NAMALWA (cell line): ENCODE measurements around the gene SDK2.

ENCODE experiments used
- DNase-seq: peaks from one replicate; pipeline ENCODE4 v3.0.0-alpha.2; 2015; ENCODE audit warnings: low spot score

SDK2 gene

DNA sequence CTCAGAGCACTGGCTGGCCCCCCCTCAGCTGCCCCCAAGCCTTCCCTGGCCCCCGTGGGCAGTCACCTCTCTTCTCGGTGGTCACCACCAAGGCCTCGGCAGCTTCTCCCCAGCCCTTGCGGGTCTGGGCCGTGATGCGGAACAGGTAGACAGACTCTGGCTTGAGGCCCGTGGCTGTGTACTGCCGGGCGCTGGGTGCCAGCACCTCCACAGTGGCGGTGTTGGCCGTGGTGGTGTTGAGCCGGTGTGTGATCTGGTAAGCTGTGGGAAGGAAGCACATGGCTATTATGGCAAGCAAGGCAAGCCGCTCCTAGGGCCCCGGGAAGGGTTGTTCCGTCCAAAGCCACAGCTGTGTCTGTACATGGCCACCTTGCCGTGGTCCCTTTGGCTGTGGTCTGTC is 254.0 kb downstream of the SDK2 start:
- DNase-seq: no peak

DNA sequence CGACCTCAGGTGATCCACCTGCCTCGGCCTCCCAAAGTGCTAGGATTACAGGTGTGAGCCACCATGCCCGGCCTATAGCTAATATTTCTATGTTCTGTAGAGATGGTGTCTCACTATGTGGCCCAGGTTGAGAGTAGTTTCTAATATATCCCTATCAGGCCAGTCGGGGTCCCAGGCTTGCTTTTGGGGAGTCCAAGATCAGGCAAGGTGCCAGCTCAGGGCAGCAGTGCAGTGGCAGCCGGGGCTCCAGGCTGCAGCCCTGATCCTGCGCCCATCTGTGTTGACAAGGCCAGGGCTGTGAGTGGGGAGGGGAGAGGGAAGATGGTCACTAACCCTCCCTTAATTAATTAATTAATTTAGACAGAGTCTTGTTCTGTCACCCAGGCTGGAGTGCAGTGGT is 254.8 kb downstream of the SDK2 start:
- no peak for DNase-seq

DNA sequence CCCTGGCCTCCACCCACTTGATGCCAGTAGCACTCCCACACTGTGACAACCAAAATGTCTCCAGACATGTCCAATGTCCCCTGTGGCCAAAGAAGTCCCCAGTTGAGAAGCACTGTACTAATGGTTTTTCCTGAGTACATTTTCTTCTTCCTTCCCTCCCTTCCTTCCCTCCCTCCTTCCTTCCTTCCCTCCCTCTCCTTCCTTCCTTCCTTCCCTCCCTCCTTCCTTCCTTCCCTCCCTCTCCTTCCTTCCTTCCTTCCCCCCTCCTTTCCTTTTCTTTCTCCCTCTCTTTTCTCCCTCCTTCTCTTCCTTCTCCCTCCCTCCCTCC is 255.7 kb downstream of the SDK2 start:
- DNase-seq: no peak

DNA sequence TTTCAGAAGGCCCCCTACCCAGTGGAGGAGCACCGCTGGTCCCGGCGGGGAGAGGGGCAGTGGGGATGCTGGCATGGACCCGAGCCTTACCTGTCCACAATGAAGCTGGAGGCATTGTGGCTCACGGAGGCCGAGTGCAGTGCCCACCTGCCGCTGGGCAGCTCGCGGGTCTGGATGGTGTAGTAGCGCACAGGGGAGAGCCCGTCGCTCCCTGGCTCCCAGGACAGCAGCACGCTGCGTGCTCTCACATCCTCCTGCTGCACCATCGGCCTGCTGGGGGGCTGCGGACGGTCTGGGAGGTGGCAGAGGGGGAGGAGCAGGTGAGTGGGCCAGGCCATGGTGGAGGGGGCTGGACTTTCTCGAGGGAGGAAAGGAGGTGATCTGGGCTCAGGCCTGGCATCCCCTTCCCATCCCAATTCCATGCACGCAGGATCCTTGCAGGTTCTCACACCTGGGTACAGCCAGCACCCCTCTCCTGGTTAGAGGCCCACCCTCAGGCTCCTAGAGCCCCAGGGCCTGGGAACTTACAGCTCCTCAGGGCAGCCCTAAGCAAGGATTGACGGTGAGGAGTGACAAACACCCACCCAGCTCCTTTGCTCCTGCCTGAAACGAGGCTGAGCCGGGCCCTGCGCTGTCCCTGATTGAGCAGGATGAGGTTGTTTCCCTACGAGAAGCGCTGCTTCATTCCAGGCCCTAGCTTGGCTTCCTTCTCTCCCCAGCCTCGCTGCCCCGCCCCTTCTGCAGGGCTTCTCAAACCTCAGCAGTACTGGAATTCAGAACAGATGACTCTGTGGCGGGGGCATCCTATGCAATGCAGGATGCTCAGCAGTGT is 256.3 kb downstream of the SDK2 start:
- no peak for DNase-seq

DNA sequence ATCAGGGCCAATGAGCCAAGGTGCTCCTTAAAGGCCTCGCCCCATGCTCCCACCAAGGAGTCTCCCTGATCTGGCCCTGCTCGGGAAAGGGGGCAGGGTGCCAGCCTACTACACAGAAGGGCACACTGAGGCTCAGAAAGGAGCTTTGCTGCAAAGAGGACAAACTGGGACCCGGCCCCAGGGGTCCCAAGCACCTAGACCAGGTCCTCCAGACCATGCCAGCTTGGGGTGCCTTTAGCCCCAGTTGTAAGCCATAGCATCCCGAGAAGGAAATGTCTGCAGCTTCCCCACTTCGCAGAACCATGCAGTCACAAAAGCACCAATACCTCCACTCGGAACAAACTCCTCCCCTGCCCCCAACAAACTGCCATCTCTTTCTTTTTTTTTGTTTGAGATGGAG is 257.7 kb downstream of the SDK2 start:
- no peak for DNase-seq

DNA sequence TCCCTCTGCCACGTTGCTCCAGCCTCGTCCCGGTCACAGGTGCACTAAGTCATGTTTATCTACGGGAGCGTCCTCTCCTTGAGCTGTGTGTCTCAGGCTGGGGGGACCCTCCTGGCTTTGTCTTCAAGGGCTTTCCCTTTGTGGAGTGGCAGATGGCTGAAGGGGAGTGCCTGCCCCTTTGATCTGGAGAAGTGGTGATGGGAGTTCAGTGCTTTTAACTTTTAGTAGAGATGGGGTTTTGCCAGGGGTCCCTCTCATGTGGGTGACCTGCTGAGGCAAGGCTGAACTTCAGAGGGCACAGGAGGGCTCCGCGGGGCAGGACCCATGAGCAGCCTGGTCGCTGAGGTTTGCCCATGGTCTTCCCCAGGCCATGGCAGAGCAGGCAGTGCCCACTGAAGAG is 259.3 kb downstream of the SDK2 start:
- no peak for DNase-seq

DNA sequence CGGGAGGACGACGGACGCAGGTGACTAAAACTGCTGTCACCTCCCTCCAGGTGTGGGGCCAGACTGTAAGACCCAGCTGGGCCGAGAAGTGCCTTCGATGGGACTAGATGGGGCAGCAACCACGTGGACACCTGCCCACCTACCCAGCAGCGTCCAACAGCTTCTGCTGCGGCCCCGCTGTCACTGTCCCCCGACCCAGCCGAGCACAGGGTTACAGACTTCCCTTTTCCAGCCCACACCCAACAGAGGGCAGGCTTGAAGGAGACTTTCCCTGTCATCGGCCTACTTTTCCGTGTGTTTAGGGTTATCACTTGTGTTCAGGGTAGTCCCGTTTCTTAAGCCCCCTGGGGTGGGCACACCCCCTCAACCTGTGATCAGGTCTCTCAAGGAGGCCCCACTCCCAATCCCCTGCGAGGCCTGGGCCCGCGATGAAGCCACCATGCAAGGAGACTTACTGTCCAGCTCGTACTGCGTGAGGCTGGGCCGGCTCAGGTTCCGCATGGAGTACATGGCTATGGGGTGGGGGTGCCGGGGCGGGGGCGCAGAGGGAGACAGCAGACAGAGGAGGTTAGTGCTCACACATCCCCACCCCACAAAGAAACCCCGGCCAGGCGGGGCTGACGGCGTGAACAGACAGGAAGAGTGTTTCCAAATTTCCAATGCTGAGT is 263.7 kb downstream of the SDK2 start:
- DNase-seq: no peak

DNA sequence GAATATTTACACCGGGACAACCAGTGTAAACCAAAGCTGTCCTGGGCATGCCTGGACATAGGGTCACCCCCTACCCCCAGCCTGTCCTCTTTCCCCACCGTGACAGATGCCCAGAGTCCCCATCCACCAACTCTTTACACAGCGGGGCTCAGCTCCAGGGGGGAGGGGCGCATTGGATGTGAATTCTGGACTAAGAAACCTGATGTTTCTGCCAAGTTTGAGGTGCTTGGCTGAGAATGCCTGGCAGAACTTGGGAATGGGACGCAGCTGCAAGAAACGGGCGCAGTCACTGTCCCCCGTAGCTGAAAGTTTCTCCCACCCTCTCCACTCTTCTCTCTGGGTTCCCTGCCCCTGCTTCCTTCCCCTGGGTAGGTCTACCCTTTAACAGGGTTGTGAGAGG is 264.4 kb downstream of the SDK2 start:
- DNase-seq: no peak

DNA sequence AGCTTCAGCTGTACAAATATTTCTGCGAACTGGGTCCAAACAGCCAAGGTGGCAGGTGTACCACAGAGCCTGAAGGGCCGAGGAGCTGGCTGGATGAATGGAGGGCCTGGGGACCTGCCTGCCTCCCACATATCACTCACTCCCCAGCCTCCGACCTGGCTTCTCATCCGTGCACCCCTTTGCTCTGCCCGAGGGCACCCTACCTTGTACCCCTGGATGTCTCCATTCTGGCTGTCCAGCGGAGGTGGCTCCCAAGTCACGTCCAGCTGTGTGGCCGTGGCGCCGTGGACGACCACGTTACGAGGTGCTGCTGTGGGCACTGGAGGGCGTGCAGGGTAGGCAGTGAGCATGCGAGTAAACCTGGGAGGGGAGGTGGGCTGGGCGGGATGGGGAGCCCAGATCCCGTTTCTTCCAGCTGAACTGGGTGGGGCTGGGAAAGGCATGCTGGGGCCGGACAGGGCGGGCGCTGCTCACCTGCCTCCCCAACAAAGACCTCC is 265.2 kb downstream of the SDK2 start:
- no peak for DNase-seq

DNA sequence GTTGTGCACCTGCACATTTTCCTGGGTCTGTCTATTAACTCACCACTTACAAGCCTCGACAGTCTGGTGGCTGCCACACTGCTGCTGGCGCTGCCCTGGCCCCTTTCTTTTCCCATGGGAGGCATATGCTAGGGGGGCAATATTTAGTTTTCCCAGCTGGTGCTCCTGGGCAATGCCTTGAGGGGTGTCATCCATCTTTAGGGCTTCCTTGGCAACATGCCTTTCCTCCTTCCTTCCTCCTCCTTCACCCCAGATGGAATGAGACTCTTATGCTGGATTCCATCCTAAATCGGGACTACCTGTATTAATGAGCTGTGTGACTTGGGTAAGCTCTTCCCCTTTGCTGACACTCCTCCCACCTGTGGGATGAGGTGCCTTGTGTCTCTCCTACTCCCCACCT is 267.6 kb downstream of the SDK2 start:
- DNase-seq: no peak

DNA sequence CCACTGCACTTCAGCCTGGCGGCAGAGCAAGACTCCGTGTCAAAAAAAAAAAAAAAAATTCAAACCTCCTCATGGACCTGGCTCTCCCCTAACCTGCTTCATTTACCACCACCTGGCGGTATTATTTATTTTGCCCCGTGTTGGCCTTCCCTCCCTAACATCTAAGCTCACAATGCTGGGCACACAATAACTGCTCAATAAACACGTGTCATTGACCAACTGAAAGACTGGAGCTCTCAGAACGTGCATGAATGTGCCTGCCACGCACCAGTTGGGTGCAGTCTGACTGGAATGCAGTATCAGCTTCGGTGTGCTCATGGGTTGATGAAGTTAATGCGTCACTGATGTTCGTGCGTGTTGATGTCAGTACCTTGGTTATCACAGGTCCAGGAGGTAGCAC is 268.1 kb downstream of the SDK2 start:
- DNase-seq: no peak

DNA sequence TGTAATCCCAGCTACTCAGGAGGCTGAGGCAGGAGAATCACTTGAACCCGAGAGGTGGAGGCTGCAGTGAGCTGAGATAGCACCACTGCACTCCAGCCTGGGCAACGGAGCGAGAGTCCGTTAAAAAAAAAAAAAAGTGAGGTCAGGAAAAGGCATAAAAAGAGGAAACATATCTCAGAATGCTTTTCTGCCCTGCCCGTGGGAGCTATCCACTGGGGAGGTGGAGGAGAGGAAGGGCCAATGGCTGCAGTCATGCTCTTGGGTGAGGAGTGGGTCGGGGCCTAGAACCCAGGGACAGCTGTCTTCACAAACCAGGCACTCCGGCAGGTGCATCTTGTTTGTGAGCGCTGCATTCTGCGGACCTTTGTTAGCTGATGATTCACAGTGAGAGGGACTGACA is 272.4 kb downstream of the SDK2 start:
- no peak for DNase-seq

DNA sequence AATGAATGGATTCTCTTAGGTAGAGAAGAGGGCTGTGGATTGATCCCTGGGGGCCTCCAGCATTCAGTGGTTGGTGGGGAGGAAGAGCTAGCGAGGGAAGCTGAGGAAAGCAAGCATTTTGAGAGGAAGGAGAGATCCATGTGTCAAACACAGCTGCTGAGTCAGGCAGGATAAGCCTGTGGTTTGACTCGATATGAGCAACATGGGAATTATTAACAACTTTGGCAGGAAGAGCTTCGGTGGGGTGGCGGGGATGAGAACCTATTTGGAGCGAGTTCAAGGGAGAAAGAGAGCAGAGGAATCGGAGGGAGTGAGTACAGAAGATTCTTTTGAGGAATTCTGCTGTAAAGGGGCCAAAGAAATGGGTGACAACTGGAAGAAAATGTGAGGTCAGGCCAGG is 273.0 kb downstream of the SDK2 start:
- no peak for DNase-seq

DNA sequence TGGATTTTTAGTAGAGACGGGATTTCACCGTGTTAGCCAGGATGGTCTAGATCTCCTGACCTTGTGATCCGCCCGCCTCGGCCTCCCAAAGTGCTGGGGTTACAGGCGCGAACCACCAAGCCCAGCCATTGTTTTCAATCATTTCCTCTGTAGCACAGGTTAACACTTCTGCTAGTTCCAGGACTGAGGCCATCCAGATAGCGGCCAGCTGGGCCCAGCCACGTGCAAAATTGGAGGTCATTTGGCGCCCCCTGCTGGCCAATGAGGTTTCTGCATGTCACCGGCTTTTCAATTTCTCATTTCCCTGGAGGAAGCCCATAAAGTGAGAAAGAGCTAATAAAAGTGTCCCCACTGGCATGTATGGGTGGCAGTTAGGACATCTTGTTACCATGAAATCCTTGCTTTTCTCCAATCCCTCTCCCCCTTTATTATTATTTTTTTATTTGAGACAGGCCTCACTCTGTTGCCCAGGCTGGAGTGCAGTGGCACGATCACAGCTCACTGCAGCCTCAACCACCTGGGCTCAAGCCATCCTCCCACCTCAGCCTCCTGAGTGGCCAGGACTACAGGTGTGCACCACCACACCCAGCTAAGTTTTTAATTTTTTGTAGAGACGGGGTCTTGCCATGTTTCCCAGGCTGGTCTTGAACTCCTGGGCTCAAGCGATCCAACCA is 274.3 kb downstream of the SDK2 start:
- peak; percentile 80 for DNase-seq

DNA sequence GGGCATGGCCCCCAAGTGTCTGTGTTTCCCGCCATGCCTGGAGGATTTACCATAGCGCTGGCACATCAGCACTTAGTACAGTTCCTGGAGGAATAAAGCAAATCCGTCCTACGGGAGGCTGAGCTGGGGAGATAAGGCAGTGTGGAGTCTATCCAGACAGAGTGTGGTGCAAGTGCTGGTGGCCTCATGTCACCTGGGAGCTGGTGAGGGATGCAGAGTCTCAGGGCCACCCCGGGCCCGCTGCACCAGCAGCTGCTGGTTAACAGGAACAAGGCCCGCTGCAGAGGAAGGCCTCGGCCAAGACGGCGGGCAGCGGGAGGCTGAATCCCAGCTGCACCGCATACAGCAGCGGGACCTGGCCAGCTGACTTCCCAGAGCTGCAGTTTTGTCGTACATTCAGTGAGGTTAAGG is 275.1 kb downstream of the SDK2 start:
- no peak for DNase-seq

DNA sequence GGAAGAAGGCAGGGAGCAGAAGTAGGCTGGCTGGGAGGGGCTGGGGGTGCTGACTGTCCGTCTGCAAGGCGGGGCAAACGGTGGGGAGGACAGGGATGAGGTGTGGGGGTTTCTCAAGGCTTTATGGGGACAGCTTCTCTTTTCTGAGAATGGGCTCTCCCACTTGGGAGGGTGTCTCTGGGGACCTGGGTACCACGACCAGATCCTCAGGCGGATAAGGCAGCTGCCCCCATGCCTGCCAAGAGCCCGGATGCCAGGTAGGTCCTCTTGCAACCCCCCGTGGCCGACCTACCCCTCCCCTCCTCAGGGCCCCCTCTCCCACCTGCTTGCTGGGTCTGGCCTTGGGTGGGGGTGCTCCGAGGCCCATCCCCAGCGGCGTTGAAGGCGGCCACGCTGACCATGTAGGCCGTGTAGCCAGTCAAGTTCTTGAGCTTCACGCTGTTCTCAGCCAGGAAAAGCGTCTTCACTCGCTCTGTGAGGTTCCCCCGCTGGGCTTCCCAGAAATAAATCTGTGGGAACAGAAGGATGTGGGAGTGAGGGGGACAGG is 276.1 kb downstream of the SDK2 start:
- DNase-seq: no peak

DNA sequence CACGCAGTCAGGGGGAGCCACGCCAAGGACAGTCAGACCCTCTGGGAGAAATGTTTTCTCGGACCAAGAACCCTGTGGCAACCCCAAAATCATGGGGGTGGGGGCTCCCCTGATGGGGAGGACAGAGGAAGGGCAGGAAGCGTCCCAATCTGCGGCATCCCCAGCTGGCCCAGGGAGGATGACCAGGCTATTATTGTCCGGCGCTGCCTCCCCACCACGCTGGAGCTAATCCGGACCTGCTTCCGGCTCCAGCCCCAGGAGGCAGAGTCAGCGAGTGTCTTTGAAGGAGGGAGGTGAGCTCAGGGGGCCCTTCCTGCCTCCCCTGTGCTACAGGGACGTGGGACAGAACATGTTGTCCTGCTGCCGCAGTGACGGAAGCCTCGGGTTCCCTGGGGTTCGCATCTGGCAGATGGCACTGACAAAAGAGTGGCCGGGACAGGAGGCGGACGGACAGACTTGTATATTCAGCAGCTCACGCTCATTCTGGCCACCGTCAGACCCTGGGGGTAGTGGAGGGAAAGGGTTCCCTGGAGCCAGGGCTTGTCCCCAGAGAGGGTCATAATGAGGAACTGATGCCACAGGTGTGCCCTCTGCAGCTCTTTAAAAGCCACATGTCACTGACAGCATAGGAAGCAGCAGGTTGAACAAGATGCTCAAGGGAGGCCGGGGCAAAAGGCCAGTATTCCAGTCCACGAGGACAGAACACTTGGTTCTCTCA is 278.2 kb downstream of the SDK2 start:
- no peak for DNase-seq

DNA sequence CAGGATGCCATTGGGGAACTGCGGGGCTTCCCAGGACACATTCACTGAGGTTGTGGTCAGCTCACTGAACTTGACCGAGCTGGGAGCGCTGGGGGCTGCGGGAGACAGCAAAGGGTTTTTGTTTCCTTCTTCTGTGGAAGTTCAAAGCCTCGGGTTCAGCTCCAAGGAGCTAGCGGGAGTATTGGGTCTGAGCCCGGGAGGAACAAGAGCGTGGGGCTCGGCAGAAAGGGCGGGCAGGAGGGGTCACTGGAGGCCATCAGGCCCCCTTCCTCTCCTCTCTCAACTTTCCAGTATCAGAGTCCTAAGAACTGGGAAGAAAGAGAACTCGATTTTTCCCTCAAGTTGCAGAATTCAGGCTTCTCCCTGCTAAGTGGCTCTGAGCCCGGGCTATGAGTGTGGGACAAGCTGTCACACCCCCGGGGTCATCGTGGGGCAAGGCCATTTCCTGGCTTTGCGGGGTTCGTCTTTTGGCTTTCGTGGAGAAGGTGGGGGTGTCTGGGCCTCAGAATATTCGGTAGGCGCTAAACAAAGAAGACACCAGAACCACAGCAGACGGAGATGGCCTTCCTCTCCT is 278.9 kb downstream of the SDK2 start:
- no peak for DNase-seq

DNA sequence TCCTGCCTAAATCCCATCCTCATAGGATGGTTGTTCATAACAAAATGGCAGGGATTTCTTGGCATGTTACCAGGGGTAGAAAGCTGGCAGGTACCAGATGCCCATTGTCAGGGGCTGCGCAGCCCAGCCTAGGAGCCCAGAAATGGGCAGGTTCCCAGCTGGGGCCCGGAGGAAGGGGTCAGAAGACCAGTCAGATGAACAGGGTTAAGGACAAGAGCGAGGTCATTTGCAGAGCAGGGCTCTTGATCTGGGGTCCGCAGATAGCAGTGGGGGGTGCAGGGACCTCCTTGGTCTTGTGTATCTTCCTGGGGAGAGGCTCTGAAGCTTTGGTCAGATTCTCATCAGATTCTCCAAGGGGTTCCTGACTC is 280.1 kb downstream of the SDK2 start:
- DNase-seq: no peak

DNA sequence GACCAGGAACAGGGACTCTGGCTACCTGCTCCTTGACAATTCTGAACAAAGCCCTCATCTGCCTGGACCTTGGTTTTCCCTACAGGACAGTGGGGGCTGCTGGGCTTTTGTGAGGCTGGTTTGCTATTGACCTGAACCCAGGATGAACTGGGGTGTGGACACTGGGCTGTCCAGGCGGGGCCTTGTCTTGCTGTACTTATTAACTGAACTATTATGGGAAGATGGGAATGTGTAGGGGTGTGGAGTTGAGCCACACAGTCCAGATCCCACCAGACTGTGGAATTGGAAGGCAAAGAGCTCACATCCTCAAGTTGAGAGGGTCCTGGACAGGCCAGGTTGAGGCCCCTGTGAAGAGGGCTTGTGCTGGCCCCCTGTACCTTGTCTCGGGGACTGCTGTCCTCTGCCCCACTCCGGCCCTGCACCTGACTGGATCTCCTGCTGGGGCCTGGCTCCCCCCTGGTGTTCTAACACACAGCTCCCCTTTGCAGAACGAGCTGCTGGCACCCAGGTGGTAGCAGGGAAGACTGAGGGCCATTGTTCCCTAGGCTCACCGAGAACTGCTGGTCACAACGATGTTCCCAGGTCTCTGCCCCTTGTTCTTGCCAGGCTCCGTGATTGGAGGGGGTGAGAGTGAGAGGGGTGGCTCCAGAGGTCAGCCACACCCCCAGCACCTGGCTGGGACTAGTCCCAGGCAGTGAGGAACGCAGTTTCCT is 280.6 kb downstream of the SDK2 start:
- no peak for DNase-seq

DNA sequence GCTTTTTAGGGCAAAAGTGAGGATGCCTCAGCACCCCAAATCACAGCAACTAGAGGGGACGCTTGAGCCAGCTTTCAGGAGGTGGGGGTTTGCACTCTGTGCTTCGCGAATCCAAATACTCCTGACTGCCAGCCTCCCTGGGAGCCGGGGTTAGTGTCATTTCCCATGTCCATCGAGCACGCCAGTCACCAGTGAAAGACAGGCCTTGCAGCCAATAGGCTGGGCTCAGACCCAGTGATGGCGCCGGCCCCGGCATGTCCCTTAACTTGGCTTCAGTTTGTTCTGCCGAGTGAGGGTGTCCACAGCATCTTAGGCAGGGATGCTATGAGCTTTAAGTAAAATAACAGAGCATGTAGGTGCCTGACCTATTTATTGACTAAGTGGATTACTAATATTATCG is 281.5 kb downstream of the SDK2 start:
- DNase-seq: no peak
